ENCODE data around the gene FECH. TPM values are rescaled to one million over a fixed set of nuclear protein-coding genes. Genes with fewer than 3 reads are reported as not detected.
"Not testable (repeated sequence)": the region's sequence is repeated elsewhere in the genome, so short reads cannot be mapped to it uniquely, and the experiment has no call there.

Gene FECH
- total RNA-seq, 2 experiments from 2014 or later: 23.2 to 23.6 TPM

DNA sequence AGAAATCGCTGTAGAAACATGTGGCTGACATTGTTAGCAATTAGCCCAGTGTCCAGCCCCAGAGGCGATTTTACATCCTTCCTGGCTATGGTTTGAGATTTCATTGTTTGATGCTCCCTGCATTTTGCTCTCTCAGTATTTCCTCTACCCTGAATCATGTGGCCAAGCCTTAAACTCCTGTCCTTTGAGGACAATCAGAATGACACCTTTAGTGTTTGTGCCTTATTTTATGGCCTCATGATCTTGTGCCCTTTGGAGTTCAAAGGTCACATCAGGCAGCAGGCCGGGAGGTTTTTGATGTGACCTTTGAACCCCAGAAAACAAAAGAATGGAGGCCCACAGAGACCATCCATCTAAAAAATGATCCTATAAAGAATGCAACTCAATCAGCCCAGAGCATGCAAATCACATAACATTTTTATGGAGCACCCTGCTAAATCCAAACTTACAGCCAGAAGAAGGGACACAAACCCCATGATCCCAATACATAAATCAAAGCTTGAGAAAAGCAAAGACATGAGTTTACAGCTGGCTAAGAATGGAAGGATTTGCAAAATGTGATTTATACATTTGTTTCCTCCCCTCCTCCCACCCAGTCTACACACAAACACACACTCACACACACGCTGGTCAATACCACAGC is 52.5 kb downstream of the FECH start:
- H3K27me3 Mint-ChIP-seq: peaks cover 5% of the 10 kb centered on the region
- DNase-seq: no peak
- H3K36me3 Mint-ChIP-seq: no peaks in the 10 kb centered on the region
- H3K9me3 Mint-ChIP-seq: no peaks in the 10 kb centered on the region
- no peaks in the 10 kb centered on the region for H3K4me1 Mint-ChIP-seq
- POLR2A ChIA-PET: no interaction called here
- no peak overlapping the region for H3K27ac Mint-ChIP-seq
- no peak for ATAC-seq (ENCODE audit: low read depth)
- no peak overlapping the region for H3K4me3 Mint-ChIP-seq

- no peaks in the 10 kb centered on the region for H3K4me1 Mint-ChIP-seq
- peaks cover 5% of the 10 kb centered on the region for H3K27me3 Mint-ChIP-seq
- H3K27ac Mint-ChIP-seq: no peak overlapping the region
- ATAC-seq (ENCODE audit: low read depth) (no peak), DNase-seq (no peak)
- no peaks in the 10 kb centered on the region for H3K9me3 Mint-ChIP-seq
- no peak overlapping the region for H3K4me3 Mint-ChIP-seq
- H3K36me3 Mint-ChIP-seq: no peaks in the 10 kb centered on the region
- POLR2A ChIA-PET: no interaction called here
These were observed 53.3 kb downstream of the FECH start for GRCh38 chr18:57533006-57533867.

- no peaks in the 10 kb centered on the region for H3K9me3 Mint-ChIP-seq
- DNase-seq (no peak), ATAC-seq (ENCODE audit: low read depth) (no peak)
- no peak overlapping the region for H3K4me3 Mint-ChIP-seq
- no peaks in the 10 kb centered on the region for H3K4me1 Mint-ChIP-seq
- H3K36me3 Mint-ChIP-seq: no peaks in the 10 kb centered on the region
- no peak overlapping the region for H3K27ac Mint-ChIP-seq
- POLR2A ChIA-PET: no interaction called here
- H3K27me3 Mint-ChIP-seq: peaks cover 9% of the 10 kb centered on the region
These were observed 57.4 kb downstream of the FECH start for GRCh38 chr18:57529151-57529550.

GRCh38 chr18:57527556-57528229 is 58.8 kb downstream of the FECH start:
- no peak for ATAC-seq (ENCODE audit: low read depth)
- POLR2A ChIA-PET: no interaction called here
- DNase-seq: no peak
- no peaks in the 10 kb centered on the region for H3K4me1 Mint-ChIP-seq
- no peak overlapping the region for H3K27ac Mint-ChIP-seq
- no peaks in the 10 kb centered on the region for H3K36me3 Mint-ChIP-seq
- H3K27me3 Mint-ChIP-seq: peaks cover 8% of the 10 kb centered on the region
- no peak overlapping the region for H3K4me3 Mint-ChIP-seq
- no peaks in the 10 kb centered on the region for H3K9me3 Mint-ChIP-seq

GRCh38 chr18:57523171-57523956 is 63.1 kb downstream of the FECH start:
- Mint-ChIP-seq H3K27ac (no peak overlapping the region), H3K27me3 (peaks cover 7% of the 10 kb centered on the region), H3K4me3 (no peak overlapping the region), H3K36me3 (no peaks in the 10 kb centered on the region), H3K9me3 (no peaks in the 10 kb centered on the region), H3K4me1 (no peaks in the 10 kb centered on the region)
- ATAC-seq (ENCODE audit: low read depth): no peak
- POLR2A ChIA-PET: no interaction called here
- no peak for DNase-seq

DNA sequence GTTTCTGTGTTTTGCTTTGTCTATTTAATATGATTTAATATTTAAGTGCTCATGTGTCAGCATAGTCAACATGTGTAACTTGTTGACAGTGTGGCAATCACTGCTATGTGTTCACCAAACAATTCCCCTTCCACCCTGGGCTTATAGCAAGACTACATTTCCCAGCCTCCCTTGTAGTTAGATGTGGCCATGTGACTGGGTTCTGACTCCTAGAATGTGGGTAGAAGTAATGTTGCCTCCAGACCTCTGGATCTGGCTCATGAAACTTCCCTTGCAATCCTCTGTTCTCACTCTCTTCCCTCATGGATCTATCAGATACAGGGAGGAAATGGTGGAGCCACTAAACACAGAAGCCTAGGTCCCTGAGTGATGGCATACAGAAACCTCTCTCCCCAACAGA is 64.2 kb downstream of the FECH start:
- H3K4me1 Mint-ChIP-seq, H3K27ac Mint-ChIP-seq, H3K27me3 Mint-ChIP-seq: not testable (repeated sequence)

GRCh38 chr18:57519668-57520424 is 66.7 kb downstream of the FECH start:
- Mint-ChIP-seq H3K4me3 (no peak overlapping the region), H3K27ac (no peak overlapping the region), H3K36me3 (no peaks in the 10 kb centered on the region), H3K9me3 (peaks cover 1% of the 10 kb centered on the region), H3K27me3 (peaks cover 8% of the 10 kb centered on the region), H3K4me1 (no peaks in the 10 kb centered on the region)
- ATAC-seq (ENCODE audit: low read depth) (no peak), DNase-seq (no peak)
- POLR2A ChIA-PET: no interaction called here

More for the DNA sequence above, 64.2 kb downstream of the FECH start:
- ATAC-seq (ENCODE audit: low read depth); DNase-seq; H3K4me3 Mint-ChIP-seq; H3K36me3 Mint-ChIP-seq; POLR2A ChIA-PET; H3K9me3 Mint-ChIP-seq: not testable (repeated sequence)

DNA sequence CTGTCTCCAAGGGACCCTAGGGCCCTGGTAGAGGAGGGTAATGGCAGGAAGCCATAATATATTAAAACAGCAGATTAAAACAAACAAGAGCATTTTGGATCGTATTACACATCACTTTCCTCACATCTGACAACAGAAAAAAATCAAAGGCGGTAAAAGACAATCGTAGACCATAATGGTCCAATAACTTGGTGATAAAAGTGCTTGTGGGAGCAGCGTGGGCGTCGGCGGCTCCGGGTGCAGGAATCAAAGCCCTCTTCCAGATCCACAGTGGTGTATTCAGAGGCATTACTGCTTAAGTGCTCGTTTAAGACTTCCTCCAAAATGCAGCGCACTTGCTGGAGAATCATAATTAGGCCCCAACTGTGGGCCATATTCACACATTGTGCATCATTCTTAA is 68.0 kb downstream of the FECH start:
- Mint-ChIP-seq H3K36me3 (no peaks in the 10 kb centered on the region), H3K4me3 (no peak overlapping the region), H3K27ac (no peak overlapping the region), H3K27me3 (peaks cover 12% of the 10 kb centered on the region), H3K4me1 (no peaks in the 10 kb centered on the region), H3K9me3 (peaks cover 1% of the 10 kb centered on the region)
- POLR2A ChIA-PET: no interaction called here
- DNase-seq (no peak), ATAC-seq (ENCODE audit: low read depth) (no peak)

- no peak overlapping the region for H3K4me3 Mint-ChIP-seq
- POLR2A ChIA-PET: no interaction called here
- H3K36me3 Mint-ChIP-seq: no peaks in the 10 kb centered on the region
- H3K9me3 Mint-ChIP-seq: peaks cover 1% of the 10 kb centered on the region
- DNase-seq (no peak), ATAC-seq (ENCODE audit: low read depth) (no peak)
- no peak overlapping the region for H3K27ac Mint-ChIP-seq
- no peaks in the 10 kb centered on the region for H3K4me1 Mint-ChIP-seq
- peaks cover 16% of the 10 kb centered on the region for H3K27me3 Mint-ChIP-seq
These were observed 70.4 kb downstream of the FECH start for GRCh38 chr18:57516056-57516455.

DNA sequence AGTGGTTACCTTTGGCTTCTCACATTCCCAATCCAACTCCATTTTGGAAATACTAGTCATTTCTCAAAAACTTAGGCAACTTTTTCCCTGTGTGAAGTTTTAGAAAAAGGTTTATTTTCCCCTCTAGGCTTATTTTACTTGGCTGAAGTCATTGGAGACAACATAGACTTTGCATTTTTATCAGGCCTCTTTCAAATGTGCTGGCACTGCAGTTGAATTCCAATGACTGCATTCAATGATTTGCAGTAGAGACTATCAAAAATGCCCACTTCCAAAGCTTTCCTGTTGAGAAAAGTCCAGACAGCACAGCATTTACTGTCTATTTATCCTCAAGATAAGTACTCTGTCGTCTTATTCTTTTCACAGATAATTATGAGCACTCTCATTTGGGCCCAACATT is 81.3 kb downstream of the FECH start:
- H3K36me3 Mint-ChIP-seq: no peaks in the 10 kb centered on the region
- no peak overlapping the region for H3K4me3 Mint-ChIP-seq
- no peak overlapping the region for H3K27ac Mint-ChIP-seq
- ATAC-seq (ENCODE audit: low read depth) (no peak), DNase-seq (no peak)
- POLR2A ChIA-PET: no interaction called here
- peaks cover 25% of the 10 kb centered on the region for H3K27me3 Mint-ChIP-seq
- no peaks in the 10 kb centered on the region for H3K4me1 Mint-ChIP-seq
- H3K9me3 Mint-ChIP-seq: no peaks in the 10 kb centered on the region

GRCh38 chr18:57502624-57503023 is 83.9 kb downstream of the FECH start:
- ATAC-seq (ENCODE audit: low read depth) (no peak), DNase-seq (no peak)
- H3K27ac Mint-ChIP-seq: no peak overlapping the region
- H3K27me3 Mint-ChIP-seq: peaks cover 17% of the 10 kb centered on the region
- POLR2A ChIA-PET: no interaction called here
- H3K9me3 Mint-ChIP-seq: no peaks in the 10 kb centered on the region
- no peaks in the 10 kb centered on the region for H3K36me3 Mint-ChIP-seq
- no peak overlapping the region for H3K4me3 Mint-ChIP-seq
- H3K4me1 Mint-ChIP-seq: no peaks in the 10 kb centered on the region

DNA sequence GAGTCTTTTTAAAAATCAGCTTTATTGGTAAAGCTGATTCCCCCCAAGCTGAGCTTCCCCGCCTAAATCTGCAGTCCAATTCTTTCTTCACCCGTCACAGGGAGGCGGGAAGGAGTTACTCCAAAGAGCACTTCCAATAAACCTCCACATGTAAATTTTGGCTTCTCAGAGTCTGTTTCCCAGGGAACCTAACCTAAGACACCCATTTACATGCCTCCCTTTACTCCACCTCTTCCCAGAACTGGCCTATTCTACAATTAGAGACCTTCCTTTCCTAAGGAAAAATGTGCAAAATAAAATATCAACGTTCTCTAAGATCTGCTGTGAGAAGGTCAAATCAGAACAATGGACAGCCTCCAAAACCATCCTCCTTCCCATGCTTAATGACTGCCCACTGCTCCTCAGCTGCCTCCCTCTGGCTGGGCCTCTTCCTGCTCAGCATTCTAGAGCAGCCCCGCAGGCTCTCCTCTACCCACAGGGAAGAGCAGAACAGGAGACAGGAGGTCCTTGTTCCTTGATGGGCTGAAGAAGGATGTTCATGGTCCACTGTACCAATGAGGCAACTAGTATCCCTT is 87.7 kb downstream of the FECH start:
- Mint-ChIP-seq H3K36me3 (no peaks in the 10 kb centered on the region), H3K4me3 (no peak overlapping the region), H3K27ac (no peak overlapping the region), H3K27me3 (peaks cover 4% of the 10 kb centered on the region), H3K4me1 (no peaks in the 10 kb centered on the region), H3K9me3 (peaks cover 2% of the 10 kb centered on the region)
- DNase-seq (no peak), ATAC-seq (ENCODE audit: low read depth) (no peak)
- POLR2A ChIA-PET: no interaction called here

Measured in activated naive CD8-positive, alpha-beta T cell treated with anti-CD3 and anti-CD28 coated beads, Interleukin-2, amount 10 ng/mL, durations not matched to agents 7 days and 5 days (primary cell).